Stomach (tissue), 9 donors: ENCODE data around the gene C15orf39. TPM values are rescaled to one million over a fixed set of nuclear protein-coding genes. Genes with fewer than 3 reads are reported as not detected.

ENCODE experiments used
- DNase-seq, 2 donors: peaks; one replicate each; pipeline versions ENCODE4 v3.0.0 to v3.0.0-alpha.2; 2013 to 2019
- H3K27ac ChIP-seq, 5 donors: fragments of 200-600 bp in 4 of 5; sonication (generic) in 4 of 5; one replicate each; pipeline ENCODE4 v1.5.1; 2013 to 2019; ENCODE audit warnings: mild to moderate bottlenecking in 1 of 5, moderate library complexity in 1 of 5
- H3K27me3 ChIP-seq, 3 donors: fragments of 200-600 bp; sonication (generic); one replicate each; pipeline ENCODE4 v1.5.1; 2017 to 2019; ENCODE audit warnings: mixed run types in 1 of 3
- H3K36me3 ChIP-seq, 4 donors: fragments of 200-600 bp; sonication (generic); 1 replicate in 3 of 4; 2 replicates in 1 of 4; pipeline ENCODE4 v1.5.1; 2016 to 2019
- H3K4me1 ChIP-seq, 4 donors: fragments of 200-600 bp; sonication (generic); one replicate each; pipeline ENCODE4 v1.5.1; 2016 to 2019
- H3K4me3 ChIP-seq, 4 donors: fragments of 200-600 bp; sonication (generic) in 3 of 4; one replicate each; pipeline ENCODE4 v1.5.1; 2016 to 2019; ENCODE audit warnings: mild to moderate bottlenecking in 1 of 4
- H3K9me3 ChIP-seq, 4 donors: fragments of 200-600 bp; sonication (generic); one replicate each; pipeline ENCODE4 v1.5.1; 2016 to 2019
- EP300 ChIP-seq: sonication (generic); formaldehyde crosslinking; IDR thresholded peaks from one replicate; pipeline ENCODE4 v1.6.1; 2017; ENCODE audit warnings: antibody characterized with exemption
- POLR2A ChIP-seq, 4 donors: fragments of 450-650 bp; IDR thresholded peaks; one replicate each; pipeline ENCODE4 v1.6.1; 2016; ENCODE audit warnings: antibody characterized with exemption in 4 of 4, control low read depth in 2 of 4, mild to moderate bottlenecking in 1 of 4, moderate library complexity in 1 of 4
- POLR2AphosphoS5 ChIP-seq, 3 donors: sonication (generic); formaldehyde crosslinking; IDR thresholded peaks; one replicate each; pipeline ENCODE4 v1.6.1; 2016; ENCODE audit warnings: antibody characterized with exemption in 3 of 3
- WGBS, 5 donors: extraction: QIAGEN DNeasy Blood & Tissue Kit in 3 of 5; methylation state at CpG; one replicate each; pipeline versions ENCODE4 v1.1.5 to v1.1.7; 2013 to 2018; 5-methylcytosine and 5-hydroxymethylcytosine counted together
- intact Hi-C: fragments of 100-400 bp; cut with DNase I; formaldehyde crosslinking; loops from one replicate; pipeline ENCODE4 v1.15.1; 2023; ENCODE audit warnings: low total_unique reads
- polyA plus RNA-seq, 3 donors: library from polyadenylated mRNA; stranded (reverse); fragments of 200-250 nt; gene quantifications; one replicate each; pipeline ENCODE4 v1.2.3, GENCODE V29; 2013
- total RNA-seq, 5 donors: library from RNA; depleted of rRNA; stranded (reverse); fragments of >200 nt; gene quantifications; one replicate each; pipeline versions ENCODE4 v1.1.0 to v1.2.3, GENCODE V29; 2014 to 2016
- TF ChIP-seq, protein P1 (sequence below), 7 experiments: fragments of 450-650 bp in 4 of 7; fragments of 200-600 bp in 3 of 7; sonication (generic) in 3 of 7; IDR thresholded peaks; one replicate each; pipeline ENCODE4 v1.5.1; 2016 to 2019; ENCODE audit warnings: antibody characterized with exemption in 7 of 7, control low read depth in 2 of 7, mild to moderate bottlenecking in 1 of 7
- donor health status: healthy with polysubstance abuse.
- donor health status: Bipolar disorder and iron deficiency.
- donor health status: healthy.

C15orf39 gene
- total and polyA plus RNA-seq, 8 donors: 3.1 to 29.1 (median 11.1) TPM

- TF ChIP-seq POLR2AphosphoS5 (IDR thresholded peaks at IDR 0.05) (no peak), POLR2A (IDR thresholded peaks at IDR 0.05) (no peak), EP300 (no peak)
- TF ChIP-seq, protein P1, sequence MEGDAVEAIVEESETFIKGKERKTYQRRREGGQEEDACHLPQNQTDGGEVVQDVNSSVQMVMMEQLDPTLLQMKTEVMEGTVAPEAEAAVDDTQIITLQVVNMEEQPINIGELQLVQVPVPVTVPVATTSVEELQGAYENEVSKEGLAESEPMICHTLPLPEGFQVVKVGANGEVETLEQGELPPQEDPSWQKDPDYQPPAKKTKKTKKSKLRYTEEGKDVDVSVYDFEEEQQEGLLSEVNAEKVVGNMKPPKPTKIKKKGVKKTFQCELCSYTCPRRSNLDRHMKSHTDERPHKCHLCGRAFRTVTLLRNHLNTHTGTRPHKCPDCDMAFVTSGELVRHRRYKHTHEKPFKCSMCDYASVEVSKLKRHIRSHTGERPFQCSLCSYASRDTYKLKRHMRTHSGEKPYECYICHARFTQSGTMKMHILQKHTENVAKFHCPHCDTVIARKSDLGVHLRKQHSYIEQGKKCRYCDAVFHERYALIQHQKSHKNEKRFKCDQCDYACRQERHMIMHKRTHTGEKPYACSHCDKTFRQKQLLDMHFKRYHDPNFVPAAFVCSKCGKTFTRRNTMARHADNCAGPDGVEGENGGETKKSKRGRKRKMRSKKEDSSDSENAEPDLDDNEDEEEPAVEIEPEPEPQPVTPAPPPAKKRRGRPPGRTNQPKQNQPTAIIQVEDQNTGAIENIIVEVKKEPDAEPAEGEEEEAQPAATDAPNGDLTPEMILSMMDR (IDR thresholded peaks at IDR 0.05): no peak
- Histone ChIP-seq H3K4me1 (no peaks in the 10 kb centered on the region), H3K27ac (no peak overlapping the region), H3K9me3 (no peaks in the 10 kb centered on the region), H3K36me3 (no peaks in the 10 kb centered on the region), H3K27me3 (peaks cover 0 to 49% (median 5%) of the 10 kb centered on the region in 3 donors), H3K4me3 (no peak overlapping the region)
- DNase-seq: no peak
- 74 to 84% (median 78%) methylated on average over 8 to 9 of the region's 9 CpGs for WGBS, 5 donors
- intact Hi-C loops: no loop called here
These were observed 27.1 kb downstream of the C15orf39 start for GRCh38 chr15:75228787-75229186.

DNA sequence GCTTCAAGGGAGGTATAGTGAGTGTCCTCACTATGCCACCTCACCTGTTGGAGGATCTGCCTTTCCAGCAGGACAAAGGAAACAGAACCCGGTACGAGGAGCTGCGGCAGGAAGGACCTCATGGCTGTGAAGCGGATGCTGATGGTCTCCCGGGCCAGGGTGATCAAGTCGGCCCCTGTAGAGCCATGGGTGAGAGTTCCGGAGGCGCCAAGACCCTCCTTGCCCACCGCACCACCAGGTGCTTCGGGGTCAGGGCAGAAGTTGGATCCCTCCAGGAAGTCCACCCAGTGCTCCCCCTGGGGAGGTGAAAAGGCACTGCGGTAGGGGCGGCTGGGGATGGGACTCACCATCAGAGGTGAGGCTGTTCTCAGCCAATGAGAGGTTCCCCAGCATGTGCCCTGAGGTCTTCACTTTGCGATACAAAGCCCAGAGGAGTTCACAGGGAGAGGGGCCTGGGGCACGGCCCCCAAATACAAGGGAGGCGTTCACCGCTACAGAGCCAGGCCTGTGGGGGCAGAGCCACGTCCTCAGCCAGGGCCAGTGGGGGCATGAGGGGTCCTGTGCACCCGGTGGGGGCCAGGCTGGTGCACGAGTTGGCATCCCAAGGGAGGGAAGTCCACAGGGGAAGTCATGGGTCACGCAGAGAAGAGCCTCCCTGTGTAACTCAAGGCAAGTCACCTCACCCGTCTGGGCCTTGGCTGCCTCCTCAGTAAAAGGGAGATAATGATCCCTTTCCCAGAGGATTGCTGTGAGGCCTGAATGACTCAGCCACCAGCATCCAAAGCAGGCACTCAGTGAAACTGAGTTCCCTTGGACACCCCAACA is 27.7 kb downstream of the C15orf39 start:
- TF ChIP-seq, protein P1 (IDR thresholded peaks at IDR 0.05): no peak
- TF ChIP-seq EP300: no peak
- TF ChIP-seq POLR2AphosphoS5 (IDR thresholded peaks at IDR 0.05): no peak
- TF ChIP-seq POLR2A (IDR thresholded peaks at IDR 0.05): no peak
- 82 to 92% (median 86%) methylated on average over 17 to 21 of the region's 21 CpGs for WGBS, 5 donors

GRCh38 chr15:75230016-75230343 is 28.3 kb downstream of the C15orf39 start:
- no peak overlapping the region for H3K27ac ChIP-seq
- H3K27me3 ChIP-seq: peaks cover 0 to 60% (median 8%) of the 10 kb centered on the region in 3 donors
- intact Hi-C loops: no loop called here
- TF ChIP-seq EP300: no peak
- TF ChIP-seq, protein P1 (IDR thresholded peaks at IDR 0.05): no peak
- no peak for TF ChIP-seq POLR2A (IDR thresholded peaks at IDR 0.05)
- no peak for TF ChIP-seq POLR2AphosphoS5 (IDR thresholded peaks at IDR 0.05)
- no peaks in the 10 kb centered on the region for H3K4me1 ChIP-seq
- H3K36me3 ChIP-seq: no peaks in the 10 kb centered on the region
- H3K4me3 ChIP-seq: no peak overlapping the region
- no peak for DNase-seq
- no peaks in the 10 kb centered on the region for H3K9me3 ChIP-seq
- WGBS, 5 donors: 74 to 91% (median 86%) methylated on average over 2 of the region's 2 CpGs

More for the DNA sequence above, 27.7 kb downstream of the C15orf39 start:
- no peak for DNase-seq
- no peaks in the 10 kb centered on the region for H3K36me3 ChIP-seq
- H3K27ac ChIP-seq: no peak overlapping the region
- H3K4me1 ChIP-seq: no peaks in the 10 kb centered on the region
- no peak overlapping the region for H3K4me3 ChIP-seq
- intact Hi-C loops: no loop called here
- no peaks in the 10 kb centered on the region for H3K9me3 ChIP-seq
- H3K27me3 ChIP-seq: peaks cover 0 to 55% (median 8%) of the 10 kb centered on the region in 3 donors

DNA sequence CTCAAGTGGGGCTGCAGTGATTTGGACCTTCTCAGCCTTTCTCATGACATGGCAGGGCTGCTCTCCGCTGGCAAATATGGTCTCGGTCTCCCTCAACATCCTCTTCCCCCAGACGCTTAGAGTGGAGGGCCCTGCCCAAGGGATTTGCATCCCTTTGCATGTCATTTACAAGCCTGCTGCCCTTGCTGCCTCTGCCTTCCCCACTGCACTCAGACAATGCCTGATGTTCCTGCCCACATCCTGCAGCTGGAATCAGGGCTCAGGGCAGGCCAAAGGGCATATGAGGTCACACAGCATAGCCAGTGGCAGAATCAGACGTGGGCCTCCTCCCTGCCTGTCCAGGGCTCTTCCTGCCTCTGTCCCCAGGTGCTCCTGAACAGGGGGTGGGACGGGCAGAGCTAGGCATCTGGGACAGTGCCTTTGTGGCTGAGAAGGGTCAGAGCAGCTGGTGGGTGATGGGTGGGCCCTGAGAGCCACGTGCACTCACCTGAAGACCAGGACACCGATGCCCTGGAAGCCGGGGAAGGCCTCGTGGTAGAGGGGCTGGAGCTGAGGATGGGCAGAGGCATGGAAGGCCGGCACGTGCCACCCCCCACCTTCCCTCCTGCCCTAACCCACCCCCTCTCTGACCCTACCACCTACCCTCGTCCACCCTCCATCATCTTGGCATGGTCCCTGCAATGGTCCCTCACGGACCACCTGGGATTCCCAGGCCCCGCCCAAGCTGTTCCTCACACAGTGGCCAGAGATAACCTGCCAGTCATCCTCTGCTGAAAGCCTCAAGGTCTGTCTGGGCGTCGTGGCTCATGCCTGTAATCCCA is 29.1 kb downstream of the C15orf39 start:
- Histone ChIP-seq H3K27ac (no peak overlapping the region), H3K27me3 (peaks cover 0 to 66% (median 8%) of the 10 kb centered on the region in 3 donors), H3K4me1 (no peaks in the 10 kb centered on the region), H3K4me3 (no peak overlapping the region), H3K36me3 (no peaks in the 10 kb centered on the region), H3K9me3 (no peaks in the 10 kb centered on the region)
- 68 to 80% (median 77%) methylated on average over 15 to 16 of the region's 16 CpGs for WGBS, 5 donors
- intact Hi-C loops: no loop called here
- no peak for TF ChIP-seq POLR2A (IDR thresholded peaks at IDR 0.05)
- no peak for TF ChIP-seq POLR2AphosphoS5 (IDR thresholded peaks at IDR 0.05)
- no peak for DNase-seq
